ENCODE measurements around the gene IRAK2.
"Not testable (repeated sequence)": the region's sequence is repeated elsewhere in the genome, so short reads cannot be mapped to it uniquely, and the experiment has no call there.

IRAK2 gene

GRCh38 chr3:10164546-10165393 is at the start of gene IRAK2:
Gene IRAK2, plus strand, starts transcription at chr3:10164919. Its CDS starts 36 bp downstream, at chr3:10164955.
- DNase-seq, result peak; percentile 78 to 82

GRCh38 chr3:10115326-10116137 is 49.2 kb upstream of the IRAK2 start, which contains the start of gene BRK1:
Gene BRK1, plus strand, starts transcription at chr3:10115675. Its CDS starts 27 bp downstream, at chr3:10115702.
- DNase-seq, result peak; percentile 94 to 95

- DNase-seq, result no peak
These were observed 48.6 kb upstream of the IRAK2 start for GRCh38 chr3:10116138-10116460.

GRCh38 chr3:10116928-10117327 is 47.8 kb upstream of the IRAK2 start:
- DNase-seq, result no peak

- no peak for DNase-seq
These were observed 45.3 kb upstream of the IRAK2 start for GRCh38 chr3:10119376-10119775.

GRCh38 chr3:10121064-10121463 is 43.7 kb upstream of the IRAK2 start:
- no peak for DNase-seq

DNA sequence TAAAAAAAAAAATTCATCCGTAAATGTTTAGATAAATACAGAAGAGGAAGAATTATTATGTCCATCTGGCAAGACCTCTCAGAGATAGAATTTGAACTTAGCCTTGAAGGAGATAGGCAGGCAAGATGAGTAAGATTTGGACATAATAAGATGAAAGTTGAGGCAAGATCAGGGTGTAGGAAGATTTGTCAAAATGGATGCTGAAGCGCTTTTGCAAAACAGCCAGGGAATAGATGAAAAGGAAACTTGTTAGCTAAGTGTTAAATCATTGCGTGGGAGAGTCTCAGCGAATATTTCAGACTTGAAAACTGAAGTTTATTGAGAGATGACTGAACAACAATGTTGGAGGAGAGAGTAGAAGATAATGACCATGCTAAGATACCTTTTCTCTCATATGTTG is 42.0 kb upstream of the IRAK2 start:
- no peak for DNase-seq

DNA sequence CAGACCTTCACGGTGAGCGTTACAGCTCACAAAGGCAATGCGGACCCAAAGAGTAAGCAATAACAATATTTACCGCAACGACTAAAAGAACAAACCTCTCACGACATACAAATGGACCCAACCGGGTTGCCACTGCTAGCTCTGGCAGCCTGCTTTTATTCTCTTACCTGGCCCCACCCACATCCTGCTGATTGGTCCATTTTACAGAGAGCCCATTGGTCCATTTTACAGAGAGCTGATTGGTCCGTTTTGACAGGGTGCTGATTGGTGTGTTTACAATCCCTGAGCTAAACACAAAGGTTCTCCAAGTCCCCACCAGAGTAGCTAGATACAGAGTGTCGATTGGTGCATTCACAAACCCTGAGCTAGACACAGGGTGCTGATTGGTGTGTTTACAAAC is 28.8 kb upstream of the IRAK2 start:
- peak in 1 of 2 experiments; percentile 31 for DNase-seq

DNA sequence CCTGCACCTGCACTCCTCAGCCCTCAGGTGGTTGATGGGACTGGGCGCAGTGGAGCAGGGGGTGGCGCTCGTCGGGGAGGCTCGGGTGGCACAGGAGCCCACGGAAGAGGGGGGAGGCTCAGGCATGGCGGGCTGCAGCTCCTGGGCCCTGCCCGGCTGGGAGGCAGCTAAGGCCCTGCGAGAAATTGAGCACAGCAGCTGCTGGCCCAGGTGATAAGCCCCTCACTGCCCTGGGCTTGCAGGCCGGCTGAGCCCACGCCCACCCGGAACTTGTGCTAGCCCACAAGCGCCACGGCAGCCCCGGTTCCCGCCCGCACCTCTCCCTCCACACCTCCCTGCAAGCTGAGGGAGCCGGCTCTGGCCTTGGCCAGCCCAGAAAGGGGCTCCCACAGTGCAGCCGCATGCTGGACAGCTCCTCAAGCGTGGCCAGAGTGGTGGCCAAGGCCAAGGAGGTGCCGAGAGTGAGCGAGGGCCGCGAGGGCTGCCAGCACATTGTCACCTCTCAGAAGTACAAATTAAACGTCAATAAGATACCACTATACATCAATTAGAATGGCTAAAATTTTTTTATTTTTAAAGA is 28.2 kb upstream of the IRAK2 start:
- DNase-seq, result no peak

DNA sequence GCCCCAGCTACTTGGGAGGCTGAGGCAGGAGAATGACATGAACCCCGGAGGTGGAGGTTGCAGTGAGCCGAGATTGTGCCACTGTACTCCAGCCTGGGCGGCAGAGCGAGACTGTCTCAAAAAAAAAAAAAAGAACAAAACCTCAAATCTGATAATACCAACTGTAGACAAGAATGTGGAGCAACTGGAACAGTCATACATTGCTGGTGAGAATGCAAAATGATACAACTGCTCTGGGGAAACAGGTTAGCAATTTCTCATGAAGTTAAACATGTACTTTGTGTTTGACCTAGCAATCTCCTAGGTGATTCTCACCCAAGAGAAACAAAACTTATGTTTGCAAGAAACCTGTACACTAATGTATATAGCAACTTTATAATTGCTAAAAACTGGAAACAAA is 27.5 kb upstream of the IRAK2 start:
- DNase-seq, result no peak

DNA sequence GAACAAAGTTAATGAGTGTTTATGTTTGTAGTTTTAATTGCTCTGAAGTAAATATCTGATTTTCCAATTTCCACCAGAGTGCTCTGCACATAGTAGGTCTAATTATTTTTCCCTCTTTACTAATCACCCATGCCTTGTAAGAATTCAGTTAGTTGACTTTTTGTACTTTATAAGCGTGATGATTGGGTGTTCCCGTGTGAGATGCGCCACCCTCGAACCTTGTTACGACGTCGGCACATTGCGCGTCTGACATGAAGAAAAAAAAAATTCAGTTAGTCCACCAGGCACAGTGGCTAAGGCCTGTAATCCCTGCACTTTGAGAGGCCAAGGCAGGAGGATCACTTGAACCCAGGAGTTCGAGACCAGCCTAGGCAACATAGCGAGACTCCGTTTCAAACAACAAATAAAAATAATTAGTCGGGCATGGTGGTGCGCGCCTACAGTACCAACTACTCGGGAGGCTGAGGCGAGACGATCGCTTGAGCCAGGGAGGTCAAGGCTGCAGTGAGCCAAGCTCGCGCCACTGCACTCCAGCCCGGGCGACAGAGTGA is 23.6 kb upstream of the IRAK2 start:
- DNase-seq, result no peak

- DNase-seq, result peak; percentile 34 to 48
These were observed 21.8 kb upstream of the IRAK2 start for GRCh38 chr3:10142707-10143560.

- DNase-seq, result no peak
These were observed 19.0 kb upstream of the IRAK2 start for GRCh38 chr3:10145685-10146084.

- DNase-seq, result no peak
These were observed 15.5 kb upstream of the IRAK2 start for GRCh38 chr3:10149226-10149625.

DNA sequence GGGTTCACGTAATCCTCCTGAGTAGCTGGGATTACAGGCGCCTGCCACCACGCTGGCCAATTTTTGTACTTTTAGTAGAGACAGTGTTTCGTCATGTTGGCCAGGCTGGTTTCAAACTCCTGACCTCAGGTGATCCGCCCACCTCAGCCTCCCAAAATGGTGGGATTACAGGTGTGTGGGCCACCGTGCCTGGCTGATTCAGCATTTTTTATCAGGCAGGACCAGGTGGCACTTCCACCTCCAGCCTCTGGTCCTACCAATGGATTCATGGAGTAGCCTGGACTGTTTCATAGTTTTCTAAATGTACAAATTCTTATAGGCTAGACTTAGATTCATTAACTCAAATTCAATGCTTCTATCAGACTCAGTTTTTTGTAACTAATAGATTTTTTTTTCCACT is 13.7 kb upstream of the IRAK2 start:
- DNase-seq, result no peak

DNA sequence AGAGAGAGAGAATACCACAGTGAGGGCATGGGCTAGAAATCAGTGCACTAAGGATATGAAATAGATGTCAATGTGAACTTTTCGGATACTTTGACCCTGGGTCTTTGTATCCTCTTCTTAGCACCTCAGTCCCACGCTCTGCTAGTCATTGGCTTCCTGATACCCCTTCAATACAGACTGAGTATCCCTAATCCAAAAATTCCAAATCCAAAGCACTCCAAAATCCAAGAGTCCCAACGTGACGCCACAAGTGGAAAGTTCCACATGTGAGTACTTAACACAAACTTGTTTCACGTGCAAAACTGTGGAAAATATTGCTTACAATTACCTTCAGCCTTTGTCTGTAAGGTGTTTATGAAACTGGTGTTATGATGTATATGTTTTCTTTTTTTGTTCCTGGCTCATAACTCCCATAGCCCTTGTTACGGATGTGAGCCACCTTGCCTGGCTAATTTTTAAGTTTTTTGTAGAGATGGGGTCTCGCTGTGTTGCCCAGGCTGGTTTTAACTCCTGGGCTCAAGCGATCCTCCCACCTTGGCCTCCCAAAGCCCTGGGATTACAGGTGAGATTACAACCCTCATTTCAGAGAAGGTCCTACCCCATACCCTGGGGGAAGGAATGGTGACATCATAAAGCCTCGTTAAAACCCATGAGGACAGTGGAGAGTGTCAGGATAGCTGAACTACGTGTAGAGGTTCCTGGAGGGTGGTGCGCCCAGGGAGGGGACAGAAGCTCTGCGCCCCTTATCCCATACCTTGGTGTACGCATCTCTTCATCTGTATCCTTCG is 10.2 kb upstream of the IRAK2 start:
- no peak for DNase-seq

- DNase-seq, result no peak
These were observed 9.6 kb upstream of the IRAK2 start for GRCh38 chr3:10155123-10155472.

GRCh38 chr3:10155658-10156057 is 9.1 kb upstream of the IRAK2 start:
- DNase-seq, result no peak

- no peak for DNase-seq
These were observed 7.7 kb upstream of the IRAK2 start for GRCh38 chr3:10157031-10157430.

DNA sequence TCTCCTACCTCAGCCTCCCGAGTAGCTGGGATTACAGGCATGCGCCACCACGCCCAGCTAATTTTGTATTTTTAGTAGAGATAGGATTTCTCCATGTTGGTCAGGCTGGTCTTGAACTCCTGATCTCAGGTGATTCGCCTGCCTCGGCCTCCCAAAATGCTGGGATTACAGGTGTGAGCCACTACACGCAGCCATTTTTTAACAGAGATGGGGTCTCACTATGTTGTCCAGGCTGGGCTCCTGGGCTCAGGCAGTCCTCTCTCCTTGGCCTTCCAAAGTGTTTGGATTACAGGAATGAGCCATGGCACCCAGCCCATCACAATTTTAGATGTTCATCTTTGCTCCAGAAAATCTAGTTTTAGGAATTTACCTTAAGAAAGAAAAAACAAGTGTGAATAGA is 6.2 kb upstream of the IRAK2 start:
- not testable (repeated sequence) for DNase-seq

DNA sequence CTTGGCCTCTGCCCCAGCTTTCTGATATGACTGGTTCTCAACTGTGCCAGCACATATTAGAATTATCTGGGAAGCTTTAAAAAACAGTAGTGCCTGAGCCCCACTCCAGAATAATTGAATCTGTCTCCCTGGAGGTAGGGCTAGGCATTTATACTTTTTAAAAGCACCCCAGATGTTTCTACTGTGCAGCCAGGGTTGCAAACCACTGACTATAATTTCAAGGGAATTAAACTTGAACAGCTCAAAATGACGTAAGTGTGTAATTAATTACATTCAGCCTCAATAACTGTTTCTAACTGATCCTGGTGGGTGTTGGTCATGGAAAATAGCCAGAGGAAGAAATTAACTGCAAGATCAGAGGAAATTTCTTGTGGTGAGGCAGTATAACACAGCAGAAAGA is 4.4 kb upstream of the IRAK2 start:
- no peak for DNase-seq

DNA sequence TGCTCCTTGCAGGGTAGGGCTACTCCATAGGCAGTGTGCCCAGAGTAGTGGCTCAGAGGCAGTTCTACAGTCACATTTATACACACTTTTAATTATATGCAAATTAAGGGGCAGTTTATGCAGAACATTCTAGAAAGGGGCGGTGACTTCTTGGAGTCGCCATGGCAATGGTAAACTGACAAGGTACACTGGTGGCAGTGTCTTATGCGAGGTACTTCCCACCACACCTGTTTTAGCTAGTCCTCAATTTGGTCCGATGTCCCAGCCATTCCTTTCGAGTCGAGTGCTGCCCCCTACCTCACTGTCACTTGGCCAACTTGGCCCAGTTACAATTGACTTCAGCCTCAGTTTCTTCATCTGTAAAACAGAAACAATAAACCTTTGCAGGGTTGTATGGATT is 3.8 kb upstream of the IRAK2 start:
- DNase-seq, result no peak

Measured in activated T-cell treated with anti-CD3 and anti-CD28 coated beads, Interleukin-2, amount 50 U/mL, for 48 hours (primary cell).